HepG2 (cell line): ENCODE measurements around the gene UBAP1.

Experiments
- FOXM1 ChIP-seq: sonication (generic); formaldehyde crosslinking; IDR thresholded peaks from 2 replicates; pipeline ENCODE4 v1.5.0; 2020; ENCODE audit warnings: missing genetic modification reagents
- KAT7 ChIP-seq: IDR thresholded peaks from 2 replicates; pipeline ENCODE4 v1.6.1; 2018; ENCODE audit warnings: borderline replicate concordance, missing compliant biosample characterization
- ZNF432 ChIP-seq: sonication (generic); formaldehyde crosslinking; IDR thresholded peaks from 2 replicates; pipeline ENCODE4 v1.5.0; 2020; ENCODE audit warnings: missing genetic modification reagents, mild to moderate bottlenecking, borderline replicate concordance

DNA sequence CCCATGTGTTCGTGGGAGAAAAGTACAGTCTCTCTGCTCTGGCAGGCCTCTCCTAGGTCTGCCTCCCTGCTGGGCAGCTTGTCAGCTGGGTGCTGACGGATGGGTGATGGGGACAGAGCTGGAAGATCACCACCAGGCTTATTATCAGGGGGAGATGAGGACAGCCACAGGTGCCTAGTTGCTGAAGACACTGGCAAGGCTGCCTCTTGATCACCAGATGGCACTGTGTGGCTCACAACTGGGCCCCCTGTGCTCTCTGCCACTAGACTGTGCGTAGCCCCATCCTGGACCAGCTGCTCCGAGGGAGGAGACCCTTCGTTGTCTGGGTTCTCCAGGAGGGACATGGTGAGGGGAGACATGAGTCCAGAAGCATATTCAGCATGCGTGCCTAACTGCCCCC is 77.3 kb downstream of the UBAP1 start:
- TF ChIP-seq KAT7 (CRISPR knock-in tag) (no peak), ZNF432 (CRISPR knock-in tag) (no peak), FOXM1 (CRISPR knock-in tag) (no peak)
